ENCODE measurements around the gene MTTP. TPM values are rescaled to one million over a fixed set of nuclear protein-coding genes. Genes with fewer than 3 reads are reported as not detected.

The MTTP gene
- total RNA-seq, 1 experiment from 2014 or later = 0.20 TPM

DNA sequence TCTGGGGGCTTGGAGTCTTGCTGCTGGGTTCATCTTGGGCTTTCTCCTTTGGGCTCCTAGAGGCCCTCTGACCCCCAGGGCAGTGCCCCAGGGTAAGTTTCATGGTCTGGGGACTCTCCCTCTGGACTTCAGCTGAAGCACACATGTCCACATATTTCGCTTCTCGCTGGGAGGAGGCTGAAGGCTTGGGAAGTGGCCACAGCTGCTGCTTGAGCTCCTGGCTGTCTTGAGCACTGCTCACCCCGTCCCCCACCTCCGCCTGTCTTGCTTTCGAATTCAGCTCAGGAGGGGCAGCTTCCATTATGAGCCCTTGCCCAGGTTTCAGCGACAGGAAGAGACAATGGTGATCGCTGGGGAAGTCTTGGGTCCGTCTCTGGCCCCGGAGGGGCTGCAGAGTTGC lies 79.3 kb downstream of the MTTP start:
- H3K36me3 ChIP-seq (ENCODE audit: control insufficient read depth in 1 of 2, insufficient read depth in 2 of 2, low read length in 2 of 2) = no peaks in the 10 kb centered on the region
- H3K9me3 ChIP-seq (ENCODE audit: control insufficient read depth in 1 of 2, insufficient read depth in 1 of 2, low read depth in 1 of 2, low read length in 2 of 2) = no peaks in the 10 kb centered on the region
- H2AFZ ChIP-seq (ENCODE audit: low read depth, low read length, poor library complexity, severe bottlenecking) = no peak overlapping the region
- H3K9me2 ChIP-seq (ENCODE audit: insufficient read depth) = no peaks in the 10 kb centered on the region
- ATAC-seq = no peak
- no peak overlapping the region for H3K27ac ChIP-seq (ENCODE audit: low read depth, low read length)
- no peaks in the 10 kb centered on the region for H3K27me3 ChIP-seq (ENCODE audit: insufficient read depth, low read length)
- no peak overlapping the region for H3K4me3 ChIP-seq (replicated peaks in 1 of 2; ENCODE audit: low read depth in 1 of 2, low read length in 2 of 2)
- BruUV-seq (replicated peaks) = no TSS peak
- H3K4me1 ChIP-seq (ENCODE audit: control insufficient read depth in 1 of 2, insufficient read depth in 2 of 2, low read length in 2 of 2) = peaks cover 0 to 5% of the 10 kb centered on the region in 2 experiments; a peak in 2 of 4 replicates
- RAD21 ChIA-PET (ENCODE audit: low non-redundant PET in 1 of 2, low total read pairs in 2 of 2, uncharacterized antibody in 2 of 2, unreplicated experiment in 2 of 2) = no interaction called here
- POLR2A ChIA-PET = no interaction called here
- CTCF ChIA-PET = no interaction called here
- TF ChIP-seq SIN3A (IDR thresholded peaks at IDR 0.05; ENCODE audit: low read depth) = no peak
- no peak for TF ChIP-seq RAD21 (IDR thresholded peaks at IDR 0.05; ENCODE audit: low read depth)
- no peak for TF ChIP-seq EZH2phosphoT487 (IDR thresholded peaks at IDR 0.05; ENCODE audit: borderline replicate concordance)
- TF ChIP-seq TCF7L2 (IDR thresholded peaks at IDR 0.05; ENCODE audit: borderline replicate concordance, extremely low read depth, insufficient read depth, insufficient read length) = no peak
- TF ChIP-seq ZFX (IDR thresholded peaks at IDR 0.05) = no peak
- TF ChIP-seq POLR2A (IDR thresholded peaks at IDR 0.05; ENCODE audit: borderline replicate concordance, extremely low read depth, insufficient read depth, insufficient read length) = no peak
- no peak for TF ChIP-seq ZNF274 (IDR thresholded peaks at IDR 0.05; ENCODE audit: low read depth, low read length)
- TF ChIP-seq, protein P1, sequence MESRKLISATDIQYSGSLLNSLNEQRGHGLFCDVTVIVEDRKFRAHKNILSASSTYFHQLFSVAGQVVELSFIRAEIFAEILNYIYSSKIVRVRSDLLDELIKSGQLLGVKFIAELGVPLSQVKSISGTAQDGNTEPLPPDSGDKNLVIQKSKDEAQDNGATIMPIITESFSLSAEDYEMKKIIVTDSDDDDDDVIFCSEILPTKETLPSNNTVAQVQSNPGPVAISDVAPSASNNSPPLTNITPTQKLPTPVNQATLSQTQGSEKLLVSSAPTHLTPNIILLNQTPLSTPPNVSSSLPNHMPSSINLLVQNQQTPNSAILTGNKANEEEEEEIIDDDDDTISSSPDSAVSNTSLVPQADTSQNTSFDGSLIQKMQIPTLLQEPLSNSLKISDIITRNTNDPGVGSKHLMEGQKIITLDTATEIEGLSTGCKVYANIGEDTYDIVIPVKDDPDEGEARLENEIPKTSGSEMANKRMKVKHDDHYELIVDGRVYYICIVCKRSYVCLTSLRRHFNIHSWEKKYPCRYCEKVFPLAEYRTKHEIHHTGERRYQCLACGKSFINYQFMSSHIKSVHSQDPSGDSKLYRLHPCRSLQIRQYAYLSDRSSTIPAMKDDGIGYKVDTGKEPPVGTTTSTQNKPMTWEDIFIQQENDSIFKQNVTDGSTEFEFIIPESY (IDR thresholded peaks at IDR 0.05; ENCODE audit: extremely low read depth, insufficient replicate concordance, low read length) = no peak
- TF ChIP-seq SRF (IDR thresholded peaks at IDR 0.05; ENCODE audit: low read depth) = no peak
- TF ChIP-seq POLR2AphosphoS5 (IDR thresholded peaks at IDR 0.05; ENCODE audit: low read depth, low read length) = no peak
- TF ChIP-seq, protein P2, sequence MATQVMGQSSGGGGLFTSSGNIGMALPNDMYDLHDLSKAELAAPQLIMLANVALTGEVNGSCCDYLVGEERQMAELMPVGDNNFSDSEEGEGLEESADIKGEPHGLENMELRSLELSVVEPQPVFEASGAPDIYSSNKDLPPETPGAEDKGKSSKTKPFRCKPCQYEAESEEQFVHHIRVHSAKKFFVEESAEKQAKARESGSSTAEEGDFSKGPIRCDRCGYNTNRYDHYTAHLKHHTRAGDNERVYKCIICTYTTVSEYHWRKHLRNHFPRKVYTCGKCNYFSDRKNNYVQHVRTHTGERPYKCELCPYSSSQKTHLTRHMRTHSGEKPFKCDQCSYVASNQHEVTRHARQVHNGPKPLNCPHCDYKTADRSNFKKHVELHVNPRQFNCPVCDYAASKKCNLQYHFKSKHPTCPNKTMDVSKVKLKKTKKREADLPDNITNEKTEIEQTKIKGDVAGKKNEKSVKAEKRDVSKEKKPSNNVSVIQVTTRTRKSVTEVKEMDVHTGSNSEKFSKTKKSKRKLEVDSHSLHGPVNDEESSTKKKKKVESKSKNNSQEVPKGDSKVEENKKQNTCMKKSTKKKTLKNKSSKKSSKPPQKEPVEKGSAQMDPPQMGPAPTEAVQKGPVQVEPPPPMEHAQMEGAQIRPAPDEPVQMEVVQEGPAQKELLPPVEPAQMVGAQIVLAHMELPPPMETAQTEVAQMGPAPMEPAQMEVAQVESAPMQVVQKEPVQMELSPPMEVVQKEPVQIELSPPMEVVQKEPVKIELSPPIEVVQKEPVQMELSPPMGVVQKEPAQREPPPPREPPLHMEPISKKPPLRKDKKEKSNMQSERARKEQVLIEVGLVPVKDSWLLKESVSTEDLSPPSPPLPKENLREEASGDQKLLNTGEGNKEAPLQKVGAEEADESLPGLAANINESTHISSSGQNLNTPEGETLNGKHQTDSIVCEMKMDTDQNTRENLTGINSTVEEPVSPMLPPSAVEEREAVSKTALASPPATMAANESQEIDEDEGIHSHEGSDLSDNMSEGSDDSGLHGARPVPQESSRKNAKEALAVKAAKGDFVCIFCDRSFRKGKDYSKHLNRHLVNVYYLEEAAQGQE (IDR thresholded peaks at IDR 0.05; ENCODE audit: low read depth) = no peak
- TF ChIP-seq EZH2 (IDR thresholded peaks at IDR 0.05) = no peak
- TF ChIP-seq FOSL1 (IDR thresholded peaks at IDR 0.05; ENCODE audit: low read depth) = no peak
- TF ChIP-seq, protein P3, sequence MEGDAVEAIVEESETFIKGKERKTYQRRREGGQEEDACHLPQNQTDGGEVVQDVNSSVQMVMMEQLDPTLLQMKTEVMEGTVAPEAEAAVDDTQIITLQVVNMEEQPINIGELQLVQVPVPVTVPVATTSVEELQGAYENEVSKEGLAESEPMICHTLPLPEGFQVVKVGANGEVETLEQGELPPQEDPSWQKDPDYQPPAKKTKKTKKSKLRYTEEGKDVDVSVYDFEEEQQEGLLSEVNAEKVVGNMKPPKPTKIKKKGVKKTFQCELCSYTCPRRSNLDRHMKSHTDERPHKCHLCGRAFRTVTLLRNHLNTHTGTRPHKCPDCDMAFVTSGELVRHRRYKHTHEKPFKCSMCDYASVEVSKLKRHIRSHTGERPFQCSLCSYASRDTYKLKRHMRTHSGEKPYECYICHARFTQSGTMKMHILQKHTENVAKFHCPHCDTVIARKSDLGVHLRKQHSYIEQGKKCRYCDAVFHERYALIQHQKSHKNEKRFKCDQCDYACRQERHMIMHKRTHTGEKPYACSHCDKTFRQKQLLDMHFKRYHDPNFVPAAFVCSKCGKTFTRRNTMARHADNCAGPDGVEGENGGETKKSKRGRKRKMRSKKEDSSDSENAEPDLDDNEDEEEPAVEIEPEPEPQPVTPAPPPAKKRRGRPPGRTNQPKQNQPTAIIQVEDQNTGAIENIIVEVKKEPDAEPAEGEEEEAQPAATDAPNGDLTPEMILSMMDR (IDR thresholded peaks at IDR 0.05 in 2 of 3, conservative IDR thresholded peaks at IDR 0.05 in 1 of 3; ENCODE audit: borderline replicate concordance in 1 of 3, insufficient read depth in 1 of 3, low read depth in 2 of 3, low read length in 2 of 3) = no peak
- TF ChIP-seq, protein P4, sequence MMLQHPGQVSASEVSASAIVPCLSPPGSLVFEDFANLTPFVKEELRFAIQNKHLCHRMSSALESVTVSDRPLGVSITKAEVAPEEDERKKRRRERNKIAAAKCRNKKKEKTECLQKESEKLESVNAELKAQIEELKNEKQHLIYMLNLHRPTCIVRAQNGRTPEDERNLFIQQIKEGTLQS (IDR thresholded peaks at IDR 0.05) = no peak
- TF ChIP-seq JUND (IDR thresholded peaks at IDR 0.05) = no peak
- TF ChIP-seq, protein P5, sequence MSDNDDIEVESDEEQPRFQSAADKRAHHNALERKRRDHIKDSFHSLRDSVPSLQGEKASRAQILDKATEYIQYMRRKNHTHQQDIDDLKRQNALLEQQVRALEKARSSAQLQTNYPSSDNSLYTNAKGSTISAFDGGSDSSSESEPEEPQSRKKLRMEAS (IDR thresholded peaks at IDR 0.05) = no peak
- TF ChIP-seq CBX3 (IDR thresholded peaks at IDR 0.05; ENCODE audit: low read depth) = no peak
- no peak overlapping the region for H3K4me2 ChIP-seq (ENCODE audit: low read length)
- H3K79me2 ChIP-seq (ENCODE audit: insufficient read depth, low read length) = no peaks in the 10 kb centered on the region
- H4K20me1 ChIP-seq (ENCODE audit: insufficient read depth) = no peaks in the 10 kb centered on the region
- no peak overlapping the region for H3K9ac ChIP-seq (ENCODE audit: low read length)
- DNase-seq (ENCODE audit: low read depth, low spot score) = no peak
- intact Hi-C loops (cut with micrococcal nuclease) = no loop called here

Data from HCT116 (cell line).